Fibroblast of skin of left quadriceps (primary cell): ENCODE measurements around the gene ISLR2.
"Not testable (repeated sequence)": the region's sequence is repeated elsewhere in the genome, so short reads cannot be mapped to it uniquely, and the experiment has no call there.

Experiments
- DNase-seq, 2 experiments: peaks; one replicate each; pipeline ENCODE4 v3.0.0-alpha.2; 2013; ENCODE audit warnings: low read depth in 2 of 2

The ISLR2 gene

GRCh38 chr15:74130155-74130848 lies at the start of gene ISLR2:
ISLR2 (plus strand) TSS chr15:74130586; CDS start chr15:74132755, 2,169 bp downstream.
- no peak for DNase-seq

- DNase-seq = not testable (repeated sequence)
These were observed 47.9 kb upstream of the ISLR2 start, which contains the start of gene GOLGA6A for GRCh38 chr15:74082450-74082849. GOLGA6A (minus strand) TSS chr15:74082550; CDS start chr15:74082509, 41 bp downstream.

- not testable (repeated sequence) for DNase-seq
These were observed 35.8 kb upstream of the ISLR2 start for GRCh38 chr15:74094567-74094966.

- not testable (repeated sequence) for DNase-seq
These were observed 34.8 kb upstream of the ISLR2 start for GRCh38 chr15:74095610-74096009.

- DNase-seq = not testable (repeated sequence)
These were observed 33.5 kb upstream of the ISLR2 start for GRCh38 chr15:74096753-74097474.

- DNase-seq = peak; percentile 82 to 84
These were observed 30.2 kb upstream of the ISLR2 start for GRCh38 chr15:74099963-74100733.

GRCh38 chr15:74108111-74108510 lies 22.3 kb upstream of the ISLR2 start:
- no peak for DNase-seq

- DNase-seq = not testable (repeated sequence)
These were observed 21.8 kb upstream of the ISLR2 start for GRCh38 chr15:74108611-74109010.

GRCh38 chr15:74109713-74110112 lies 20.7 kb upstream of the ISLR2 start:
- DNase-seq = no peak

GRCh38 chr15:74120426-74120825 lies 10.0 kb upstream of the ISLR2 start:
- DNase-seq = no peak

- no peak for DNase-seq
These were observed 9.3 kb upstream of the ISLR2 start for GRCh38 chr15:74121039-74121438.

GRCh38 chr15:74121858-74122257 lies 8.5 kb upstream of the ISLR2 start:
- DNase-seq = no peak

GRCh38 chr15:74122403-74123130 lies 7.8 kb upstream of the ISLR2 start:
- no peak for DNase-seq

- DNase-seq = no peak
These were observed 7.3 kb upstream of the ISLR2 start for GRCh38 chr15:74123131-74123429.

- no peak for DNase-seq
These were observed 6.7 kb upstream of the ISLR2 start for GRCh38 chr15:74123658-74124057.

GRCh38 chr15:74124196-74124595 lies 6.2 kb upstream of the ISLR2 start:
- DNase-seq = no peak

GRCh38 chr15:74124759-74125158 lies 5.6 kb upstream of the ISLR2 start:
- DNase-seq = no peak

GRCh38 chr15:74127255-74127953 lies 3.0 kb upstream of the ISLR2 start:
- peak; percentile 59 to 64 for DNase-seq

- no peak for DNase-seq
These were observed 2.2 kb upstream of the ISLR2 start for GRCh38 chr15:74127954-74128784.
